BJ (cell line): ENCODE data around the gene SGCA. TPM values are rescaled to one million over a fixed set of nuclear protein-coding genes. Genes with fewer than 3 reads are reported as not detected.

Experiments
- CTCF ChIA-PET: fragments of 350-600 bp; formaldehyde crosslinking; extraction: SDS; loops from one replicate; lab custom pipeline; 2021; ENCODE audit warnings: antibody characterized with exemption, inconsistent platforms; lab: Yijun Ruan, JAX
- POLR2A ChIA-PET: fragments of 300-600 bp; sonication (Branson Sonifier 250); formaldehyde crosslinking; extraction: SDS; loops from one replicate; lab custom pipeline; 2021; ENCODE audit warnings: antibody characterized with exemption; lab: Charles Lee
- DNase-seq: peaks from one replicate; pipeline ENCODE4 v3.0.0-alpha.2; 2011; ENCODE audit warnings: low read depth
- H3K27me3 ChIP-seq: 2 replicates; pipeline ENCODE4 v1.6.0; 2011; ENCODE audit warnings: low read length; ENCODE audit not compliant: control insufficient read depth, insufficient read depth
- H3K36me3 ChIP-seq: 2 replicates; pipeline ENCODE4 v1.5.1; 2011; ENCODE audit warnings: low read length; ENCODE audit not compliant: control insufficient read depth, insufficient read depth
- H3K4me3 ChIP-seq: 2 replicates; pipeline ENCODE4 v1.5.1; 2011; ENCODE audit warnings: low read depth, mild to moderate bottlenecking, control low read depth, low read length
- polyA plus RNA-seq: library from polyadenylated mRNA; depleted of rRNA; stranded (reverse); fragments of >200 nt; gene quantifications from 2 replicates; pipeline ENCODE4 v1.2.3, GENCODE V29; 2011
- TF ChIP-seq, protein P1 (sequence below): IDR thresholded peaks from 2 replicates; pipeline ENCODE4 v1.5.1; 2011; ENCODE audit warnings: low read depth, mild to moderate bottlenecking, control low read depth, inconsistent platforms, low read length, moderate library complexity; ENCODE audit not compliant: insufficient read depth

The SGCA gene
- polyA plus RNA-seq, 1 experiment = 0.40 TPM

DNA sequence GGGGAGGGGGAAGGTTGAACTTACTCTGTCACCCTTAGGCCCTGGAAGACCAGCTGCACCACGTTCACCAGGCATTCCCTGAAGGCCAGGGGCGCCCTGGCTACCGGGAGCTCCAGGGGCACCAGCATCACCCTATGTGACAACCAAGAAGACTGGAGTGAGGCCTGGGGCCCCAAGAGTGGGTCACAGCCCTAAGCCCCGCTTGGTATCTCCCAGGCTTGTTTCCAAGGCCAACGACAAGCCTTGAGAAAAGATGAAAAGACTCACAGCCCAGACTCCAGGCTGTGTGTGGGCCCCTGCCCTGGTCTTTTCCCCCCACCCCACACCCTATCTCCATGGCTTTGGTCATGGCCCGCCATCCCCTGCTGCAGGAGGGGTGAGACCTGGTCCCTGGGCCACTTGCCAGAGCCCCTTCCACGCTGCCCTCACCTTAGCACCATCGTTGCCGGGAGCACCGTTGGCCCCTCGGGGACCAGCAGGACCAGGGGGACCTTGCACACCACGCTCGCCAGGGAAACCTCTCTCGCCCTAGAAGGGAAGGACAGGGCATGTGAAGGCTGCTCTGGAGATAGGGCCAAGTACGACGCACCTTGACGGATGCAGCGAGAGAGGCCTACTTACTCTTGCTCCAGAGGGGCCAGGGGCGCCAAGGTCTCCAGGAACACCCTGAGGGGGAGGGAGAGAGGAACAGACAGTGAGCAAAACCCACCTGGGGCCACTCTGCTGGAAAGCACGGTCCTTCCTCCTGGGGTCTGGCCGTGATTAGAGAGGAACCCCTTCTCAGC, 25.7 kb downstream of the SGCA start:
- Histone ChIP-seq H3K36me3 (peaks cover 96% of the 10 kb centered on the region), H3K27me3 (no peaks in the 10 kb centered on the region), H3K4me3 (peak overlapping the region; percentile 8; the same call in 1 of the 2 replicates)
- ChIA-PET CTCF (interaction anchor here (1.1 to 1.9 kb wide), 7 partner anchors 13 to 81 kb away, joined by 3 to 8 read pairs (median 5); no protein-coding TSS in a partner anchor), POLR2A (interaction anchor here (1.0 kb wide), 2 partner anchors 14 to 24 kb away, joined by 3 read pairs; no protein-coding TSS in a partner anchor)
- TF ChIP-seq, protein P1, sequence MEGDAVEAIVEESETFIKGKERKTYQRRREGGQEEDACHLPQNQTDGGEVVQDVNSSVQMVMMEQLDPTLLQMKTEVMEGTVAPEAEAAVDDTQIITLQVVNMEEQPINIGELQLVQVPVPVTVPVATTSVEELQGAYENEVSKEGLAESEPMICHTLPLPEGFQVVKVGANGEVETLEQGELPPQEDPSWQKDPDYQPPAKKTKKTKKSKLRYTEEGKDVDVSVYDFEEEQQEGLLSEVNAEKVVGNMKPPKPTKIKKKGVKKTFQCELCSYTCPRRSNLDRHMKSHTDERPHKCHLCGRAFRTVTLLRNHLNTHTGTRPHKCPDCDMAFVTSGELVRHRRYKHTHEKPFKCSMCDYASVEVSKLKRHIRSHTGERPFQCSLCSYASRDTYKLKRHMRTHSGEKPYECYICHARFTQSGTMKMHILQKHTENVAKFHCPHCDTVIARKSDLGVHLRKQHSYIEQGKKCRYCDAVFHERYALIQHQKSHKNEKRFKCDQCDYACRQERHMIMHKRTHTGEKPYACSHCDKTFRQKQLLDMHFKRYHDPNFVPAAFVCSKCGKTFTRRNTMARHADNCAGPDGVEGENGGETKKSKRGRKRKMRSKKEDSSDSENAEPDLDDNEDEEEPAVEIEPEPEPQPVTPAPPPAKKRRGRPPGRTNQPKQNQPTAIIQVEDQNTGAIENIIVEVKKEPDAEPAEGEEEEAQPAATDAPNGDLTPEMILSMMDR = no peak
- no peak for DNase-seq

DNA sequence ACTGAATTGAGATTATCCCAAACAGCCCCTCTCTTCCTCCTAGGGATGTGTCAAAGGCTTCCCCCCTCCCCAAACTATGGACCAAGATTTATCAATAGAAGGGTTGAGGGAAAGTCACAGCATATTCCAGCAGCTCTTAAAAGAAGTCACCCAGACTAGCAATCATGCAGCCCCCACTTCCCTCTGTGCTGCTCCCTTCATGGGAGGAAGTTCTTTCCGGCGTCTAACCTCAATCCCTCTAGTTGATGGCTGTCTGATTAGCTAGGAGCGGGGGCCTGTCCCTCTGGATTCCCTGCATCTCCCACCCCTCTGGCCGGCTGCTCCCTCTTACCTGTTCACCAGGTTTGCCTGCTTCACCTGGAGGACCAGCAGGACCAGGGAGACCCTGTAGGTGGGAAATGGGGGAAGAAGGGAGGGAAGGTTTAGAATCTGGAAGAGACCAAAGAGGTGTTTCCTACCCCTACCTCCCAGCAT, 26.4 kb downstream of the SGCA start:
- ChIA-PET POLR2A (no interaction called here), CTCF (interaction anchor here (1.1 to 1.9 kb wide), 3 partner anchors 11 to 77 kb away, joined by 3 to 5 read pairs (median 3); no protein-coding TSS in a partner anchor)
- no peaks in the 10 kb centered on the region for H3K27me3 ChIP-seq
- TF ChIP-seq, protein P1 = no peak
- peaks cover 96% of the 10 kb centered on the region for H3K36me3 ChIP-seq
- H3K4me3 ChIP-seq = peak overlapping the region; percentile 8; the same call in 1 of the 2 replicates
- no peak for DNase-seq

DNA sequence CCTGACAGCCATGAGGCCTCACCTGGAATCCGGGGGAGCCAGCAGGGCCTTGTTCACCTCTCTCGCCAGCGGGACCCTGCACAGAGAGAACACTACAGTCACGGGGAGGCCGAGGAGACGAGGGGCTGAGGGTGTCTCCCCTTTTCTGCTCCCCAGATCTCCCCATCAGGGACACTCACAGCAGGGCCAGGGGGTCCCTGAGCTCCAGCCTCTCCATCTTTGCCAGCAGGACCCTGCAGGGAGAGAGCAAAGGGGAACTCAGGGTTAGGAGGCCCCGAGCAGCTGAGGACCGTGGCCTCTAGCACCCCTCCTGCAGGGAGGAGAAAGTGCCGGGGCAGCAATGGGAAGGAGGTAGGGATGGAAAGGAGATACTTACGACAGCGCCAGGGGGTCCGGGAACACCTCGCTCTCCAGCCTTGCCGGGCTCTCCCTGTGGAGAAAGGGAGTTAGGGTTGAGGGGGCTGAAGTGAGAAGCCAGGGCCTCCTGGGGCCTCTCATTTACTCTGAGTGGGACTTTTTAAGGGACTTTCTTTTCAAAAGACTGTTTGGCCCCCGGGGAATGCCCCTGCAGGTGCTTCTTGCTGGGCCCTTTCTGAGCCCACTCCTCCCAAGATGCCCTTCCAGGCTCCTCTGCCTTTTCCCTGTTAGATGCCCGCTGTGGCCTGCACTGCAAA, 26.9 kb downstream of the SGCA start:
- DNase-seq = no peak
- ChIA-PET CTCF (interaction anchor here (1.1 to 1.9 kb wide), 3 partner anchors 10 to 76 kb away, joined by 3 to 5 read pairs (median 3); no protein-coding TSS in a partner anchor), POLR2A (interaction anchor here (1.3 kb wide), 1 partner anchor 14 kb away, joined by 12 read pairs; no protein-coding TSS in a partner anchor)
- TF ChIP-seq, protein P1 = no peak
- Histone ChIP-seq H3K4me3 (no peak overlapping the region; the same call in 1 of the 2 replicates), H3K36me3 (peaks cover 96% of the 10 kb centered on the region), H3K27me3 (no peaks in the 10 kb centered on the region)

DNA sequence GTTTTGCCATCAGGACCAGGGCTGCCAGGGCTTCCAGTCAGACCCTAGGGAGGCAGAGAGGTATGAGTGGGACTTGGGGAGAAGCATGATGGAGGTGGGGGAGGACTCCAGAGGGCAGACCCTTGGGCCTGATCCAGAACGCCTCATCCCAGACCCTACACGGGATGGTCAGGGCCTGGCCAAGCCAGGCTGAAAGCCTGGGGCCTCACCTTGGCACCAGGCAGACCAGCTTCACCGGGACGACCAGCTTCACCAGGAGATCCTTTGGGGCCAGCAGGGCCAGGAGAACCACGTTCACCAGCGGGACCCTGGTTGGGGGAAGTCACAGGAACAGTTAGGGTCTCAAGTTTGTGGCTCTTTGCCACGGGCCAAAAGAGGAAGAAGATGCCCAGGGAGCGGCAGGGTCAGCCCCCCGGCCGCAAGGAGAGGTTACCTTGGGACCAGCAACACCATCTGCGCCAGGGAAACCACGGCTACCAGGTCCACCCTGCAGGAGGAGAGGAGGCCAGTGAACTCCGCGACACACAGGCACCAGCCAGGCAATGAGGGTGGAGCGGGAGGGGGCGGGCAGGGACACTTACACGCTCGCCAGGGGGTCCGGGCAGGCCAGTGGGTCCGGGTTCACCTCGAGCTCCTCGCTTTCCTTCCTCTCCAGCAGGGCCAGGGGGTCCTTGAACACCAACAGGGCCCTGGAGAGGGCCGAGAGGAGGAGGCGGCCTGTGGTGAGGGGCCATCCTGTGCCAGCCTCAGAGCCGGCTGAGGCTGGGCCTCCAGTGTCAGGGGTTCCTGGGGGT, 28.5 kb downstream of the SGCA start:
- ChIA-PET POLR2A (interaction anchor here (1.3 to 2.9 kb wide), 2 partner anchors 16 to 76 kb away, joined by 12 to 23 read pairs; no protein-coding TSS in a partner anchor), CTCF (interaction anchor here (0.6 to 3.8 kb wide), 6 partner anchors 17 to 80 kb away, joined by 3 to 13 read pairs (median 4); no protein-coding TSS in a partner anchor)
- no peaks in the 10 kb centered on the region for H3K27me3 ChIP-seq
- DNase-seq = no peak
- peaks cover 92% of the 10 kb centered on the region for H3K36me3 ChIP-seq
- TF ChIP-seq, protein P1 = no peak
- peak overlapping the region; percentile 97 for H3K4me3 ChIP-seq
